HepG2 (cell line): ENCODE results near the gene THRA.

Experiments
- CTCF ChIP-seq: sonication (generic); formaldehyde crosslinking; IDR thresholded peaks from 2 replicates; pipeline ENCODE4 v1.5.0; 2020; ENCODE audit warnings: mild to moderate bottlenecking, missing genetic modification reagents, moderate library complexity
- EZH2 ChIP-seq: conservative IDR thresholded peaks from 2 replicates; pipeline ENCODE4 v1.6.1; 2012; ENCODE audit warnings: mild to moderate bottlenecking, low read depth, low read length, moderate library complexity
- FOXP4 ChIP-seq: sonication (generic); formaldehyde crosslinking; IDR thresholded peaks from 2 replicates; pipeline ENCODE4 v1.4.0; 2020; ENCODE audit warnings: missing genetic modification reagents
- GPN1 ChIP-seq: sonication (generic); formaldehyde crosslinking; IDR thresholded peaks from 2 replicates; pipeline ENCODE4 v1.5.1; 2020; ENCODE audit warnings: missing genetic modification reagents, borderline replicate concordance

- TF ChIP-seq EZH2 (no peak), CTCF (CRISPR knock-in tag) (no peak), FOXP4 (no peak), GPN1 (CRISPR knock-in tag) (no peak)
Observed at GRCh38 chr17:40068917-40069750, 6.4 kb downstream of the THRA start.
